GM21786 (cell line): ENCODE measurements around the gene CD44.

Source experiments
- ATAC-seq: cut with Tn5 transposase; IDR thresholded peaks from one replicate; pipeline ENCODE4 v1.9.1; 2021; ENCODE audit not compliant: unreplicated experiment

Gene CD44

GRCh38 chr11:35234460-35235156 lies 95.6 kb downstream of the CD44 start:
- no peak for ATAC-seq

GRCh38 chr11:35235157-35235468 lies 96.1 kb downstream of the CD44 start:
- ATAC-seq, result no peak

DNA sequence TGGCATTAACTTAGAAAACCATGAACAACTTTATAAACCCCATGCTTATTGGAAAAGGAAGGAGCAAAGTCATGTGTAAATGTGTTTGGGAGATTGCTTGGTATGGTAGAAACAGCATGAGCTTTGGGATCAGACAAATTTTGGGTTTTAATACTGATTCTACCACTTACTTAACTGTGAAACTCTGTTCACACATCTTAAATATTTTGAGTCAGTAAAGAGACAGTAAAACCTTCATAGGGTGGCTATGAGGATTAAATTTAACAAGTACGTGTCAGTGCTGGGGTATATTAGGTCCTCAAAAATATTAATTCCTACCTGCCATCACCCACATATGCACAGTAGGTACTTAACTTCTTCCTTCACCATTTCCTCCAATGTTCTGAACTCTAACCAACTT lies 96.5 kb downstream of the CD44 start:
- no peak for ATAC-seq

DNA sequence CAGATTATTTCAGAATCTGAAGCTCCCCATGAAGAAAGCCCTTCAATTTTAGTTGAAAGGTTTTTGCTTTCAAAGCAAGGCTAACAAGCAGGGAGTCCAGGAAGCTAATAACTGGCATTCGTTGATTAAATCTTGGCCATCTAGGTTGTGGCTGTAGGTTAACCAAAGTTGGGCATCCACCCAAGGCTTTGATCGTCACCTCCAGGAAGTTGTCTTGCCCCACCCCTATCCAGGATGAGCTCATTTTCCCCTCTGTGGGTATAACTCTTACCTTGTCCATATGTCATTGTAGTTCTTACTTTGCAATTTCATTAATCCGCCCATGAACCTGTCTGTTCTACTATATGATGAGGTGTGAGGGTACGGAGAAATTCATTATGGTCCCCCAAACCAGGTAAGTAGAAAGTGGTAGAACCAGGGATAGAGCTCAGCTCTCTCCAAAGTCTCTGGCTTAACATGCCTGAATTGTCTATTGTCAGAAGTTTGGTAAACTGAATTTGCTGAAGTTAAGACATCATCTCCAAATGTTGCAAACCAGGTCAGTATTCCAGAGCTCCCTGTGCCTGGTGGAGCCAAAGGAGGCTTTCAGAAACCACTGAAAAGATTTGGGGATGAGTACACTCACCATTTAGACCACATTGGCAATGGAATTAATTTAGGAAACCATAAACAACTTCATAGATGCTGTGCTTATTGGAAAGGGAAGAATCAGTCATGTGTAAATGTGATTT lies 97.1 kb downstream of the CD44 start:
- ATAC-seq, result no peak

DNA sequence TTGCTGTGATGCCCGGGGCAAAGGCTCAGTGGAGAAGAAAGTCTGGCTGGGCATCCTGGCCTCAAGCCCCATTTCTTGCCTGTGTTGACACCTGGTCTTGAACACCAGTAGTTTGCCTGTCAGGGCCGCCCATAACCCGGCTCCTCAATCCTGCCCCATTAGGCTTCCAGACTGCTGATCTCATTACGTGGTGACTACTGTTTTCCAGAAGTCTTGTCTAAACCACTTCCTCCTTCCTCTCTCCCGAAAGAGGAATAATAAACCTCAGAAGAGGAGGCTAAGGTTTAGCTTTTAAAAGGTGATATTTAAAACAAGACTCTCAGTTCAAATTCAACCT lies 97.7 kb downstream of the CD44 start:
- no peak for ATAC-seq

- no peak for ATAC-seq
Measured at GRCh38 chr11:35237351-35237750, 98.4 kb downstream of the CD44 start.

DNA sequence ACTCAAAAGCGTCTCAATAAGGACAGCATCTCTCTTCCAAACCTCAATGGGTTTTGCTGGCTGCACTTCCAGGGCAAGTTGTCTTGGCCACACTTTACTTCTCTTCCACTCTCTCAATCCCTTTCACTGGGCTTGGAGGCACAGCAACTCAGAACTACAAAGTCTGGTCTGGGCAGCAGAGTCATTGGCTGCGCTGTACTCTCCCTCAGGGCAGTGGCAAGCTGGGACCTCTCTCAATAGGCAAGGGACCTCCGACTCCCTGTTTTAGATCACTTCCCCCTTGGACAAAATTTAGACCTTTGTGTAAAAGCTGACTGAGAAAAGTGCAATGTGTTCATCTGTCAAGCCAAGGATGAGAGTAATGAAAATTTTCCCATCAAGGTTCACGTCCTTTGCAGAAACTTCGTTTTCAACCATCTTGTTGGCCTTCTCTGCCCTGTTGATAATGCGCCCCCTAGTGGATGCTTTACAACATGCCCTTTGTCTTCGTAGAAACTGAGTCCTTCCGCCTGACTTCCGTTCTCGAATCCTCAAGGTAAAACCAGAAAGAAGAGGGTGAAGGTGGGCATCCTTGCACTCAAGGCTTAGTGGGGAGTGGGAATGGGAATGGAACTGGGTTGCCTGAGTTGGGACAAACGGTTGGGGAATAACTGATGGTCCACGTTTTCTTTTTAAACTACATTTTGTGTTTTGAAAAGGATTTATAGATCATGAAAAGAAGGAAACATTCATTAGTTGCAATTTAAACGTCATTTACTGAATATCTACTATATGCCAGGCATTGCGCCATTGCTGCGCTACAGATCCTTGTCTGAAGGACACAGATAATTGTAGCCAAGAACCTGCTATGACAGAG lies 99.1 kb downstream of the CD44 start:
- no peak for ATAC-seq

- ATAC-seq, result no peak
Measured at GRCh38 chr11:35238882-35239281, 99.9 kb downstream of the CD44 start.

- no peak for ATAC-seq
Measured at GRCh38 chr11:35239471-35240075, 100.6 kb downstream of the CD44 start.

GRCh38 chr11:35241083-35241482 lies 102.1 kb downstream of the CD44 start:
- no peak for ATAC-seq

GRCh38 chr11:35241531-35241930 lies 102.6 kb downstream of the CD44 start:
- no peak for ATAC-seq

GRCh38 chr11:35242412-35243242 lies 103.7 kb downstream of the CD44 start:
- ATAC-seq, result no peak

DNA sequence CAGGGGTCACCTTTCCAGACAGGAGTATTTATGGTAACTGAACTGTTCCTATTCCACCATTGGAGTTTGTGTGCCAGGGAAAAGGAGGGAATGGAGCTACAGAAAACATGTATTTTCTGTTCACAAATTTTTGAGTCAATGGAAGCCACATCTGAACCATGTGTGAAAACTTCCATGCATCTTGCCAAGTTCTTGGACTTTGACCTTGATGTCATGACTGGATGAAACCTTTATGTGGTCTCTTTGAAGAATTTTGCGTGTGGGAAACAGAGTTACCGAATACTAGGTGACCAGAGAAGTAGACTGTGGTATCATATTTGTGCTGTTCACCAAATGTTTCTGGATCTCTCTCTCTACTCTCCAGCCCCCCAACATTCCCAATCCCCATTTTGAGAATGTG lies 104.8 kb downstream of the CD44 start:
- ATAC-seq, result no peak

- no peak for ATAC-seq
Measured at GRCh38 chr11:35245056-35245455, 106.1 kb downstream of the CD44 start.

- no peak for ATAC-seq
Measured at GRCh38 chr11:35245786-35246185, 106.8 kb downstream of the CD44 start.

DNA sequence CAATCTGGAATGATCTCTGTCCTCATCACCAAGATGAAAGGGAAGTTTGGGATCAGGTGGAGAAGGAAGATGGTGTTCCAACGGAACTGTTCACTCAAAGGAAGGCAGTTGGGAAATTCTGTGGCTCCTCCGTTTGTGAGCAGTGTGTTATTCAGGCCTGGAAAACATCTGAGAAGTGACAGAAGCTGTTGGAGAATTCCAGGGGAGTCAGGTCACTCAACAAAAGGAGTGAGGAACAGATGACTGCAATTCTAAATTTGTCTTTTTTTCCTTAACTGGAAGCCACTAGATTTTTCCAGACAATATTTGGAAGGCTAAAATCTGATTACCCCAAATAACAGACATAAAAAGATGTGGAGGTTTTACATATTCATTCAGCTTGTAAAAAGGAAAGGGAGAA lies 107.8 kb downstream of the CD44 start:
- no peak for ATAC-seq

- no peak for ATAC-seq
Measured at GRCh38 chr11:35247428-35247827, 108.5 kb downstream of the CD44 start.

DNA sequence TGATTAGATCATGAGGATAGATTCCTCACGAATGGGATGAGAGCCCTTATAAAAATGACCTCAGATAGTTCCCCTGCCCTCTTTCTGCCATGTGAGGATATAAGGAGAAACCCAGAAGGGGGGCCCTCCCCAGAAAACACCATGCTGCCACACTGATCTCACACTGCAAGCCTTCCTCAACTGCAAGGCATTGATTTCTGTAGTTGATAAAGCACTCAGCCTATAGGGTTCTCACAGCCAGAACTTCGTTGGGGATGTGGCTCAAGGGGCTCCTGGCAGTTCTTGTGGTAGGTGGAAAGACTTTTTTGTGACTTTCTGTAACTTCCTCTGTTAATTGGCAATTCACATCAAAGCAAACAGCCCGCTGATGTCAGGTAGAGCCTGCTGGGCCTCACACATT lies 108.9 kb downstream of the CD44 start:
- ATAC-seq, result no peak

- ATAC-seq, result no peak
Measured at GRCh38 chr11:35248558-35249323, 109.8 kb downstream of the CD44 start.

DNA sequence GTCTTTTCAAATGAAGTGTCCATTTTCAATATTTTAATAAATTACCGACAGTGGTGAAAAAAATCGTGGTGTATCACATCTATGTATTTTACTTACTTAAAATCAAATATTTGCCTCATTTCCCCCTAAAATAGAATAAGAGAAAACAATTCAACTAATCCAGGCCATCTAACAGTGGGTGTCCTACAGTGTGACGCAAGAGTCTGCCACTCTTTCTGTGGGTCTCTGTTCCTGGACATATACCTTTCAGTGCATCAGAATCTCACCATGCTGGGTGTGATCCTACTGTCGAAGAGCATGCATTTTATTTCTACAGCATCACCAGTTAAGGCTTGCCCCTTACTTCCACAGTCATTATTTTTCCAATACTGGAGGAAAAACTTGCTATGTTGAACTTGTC lies 111.2 kb downstream of the CD44 start:
- no peak for ATAC-seq
